ENCODE data around the gene GALNT1.

DNA sequence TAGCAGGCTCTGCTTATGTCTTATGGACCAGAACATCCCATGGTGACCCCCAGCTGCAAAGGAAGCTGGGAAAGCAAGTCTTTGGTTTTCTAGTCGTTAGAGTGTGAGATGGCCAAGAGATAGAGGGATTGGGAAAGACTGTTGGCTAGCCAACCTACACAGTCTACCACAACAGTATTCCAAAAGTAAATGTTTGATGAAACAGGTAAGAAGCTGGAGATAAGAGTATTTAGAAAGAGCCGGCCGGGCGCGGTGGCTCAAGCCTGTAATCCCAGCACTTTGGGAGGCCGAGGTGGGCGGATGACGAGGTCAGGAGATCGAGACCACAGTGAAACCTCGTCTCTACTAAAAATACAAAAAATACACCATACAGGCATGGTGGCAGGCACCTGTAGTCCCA is 124.4 kb downstream of the GALNT1 start:
- no peak for TF ChIP-seq FOXP2 (optimal IDR thresholded peaks at IDR 0.05; ENCODE audit: control extremely low read depth, extremely low read length, insufficient read depth)
- TF ChIP-seq POLR2AphosphoS5 (IDR thresholded peaks at IDR 0.05; ENCODE audit: borderline replicate concordance, low read depth, low read length), result no peak
- no peak for TF ChIP-seq EZH2 (IDR thresholded peaks at IDR 0.05)
